Testis (tissue), 3 donors: Measurements from ENCODE around the gene TBC1D13. TPM values are rescaled to one million over a fixed set of nuclear protein-coding genes. Genes with fewer than 3 reads are reported as not detected.

ENCODE experiments used
- DNase-seq: peaks from one replicate; pipeline ENCODE4 v3.0.0-alpha.2; 2019
- H3K27ac ChIP-seq, 2 donors: fragments of 200-600 bp; sonication (generic); one replicate each; pipeline ENCODE4 v1.5.1; 2019
- H3K27me3 ChIP-seq: fragments of 200-600 bp; sonication (generic); one replicate; pipeline ENCODE4 v1.5.1; 2019
- H3K36me3 ChIP-seq: fragments of 200-600 bp; sonication (generic); one replicate; pipeline ENCODE4 v1.5.1; 2017; ENCODE audit warnings: low read depth; ENCODE audit errors: missing control alignments
- H3K4me1 ChIP-seq: fragments of 200-600 bp; sonication (generic); one replicate; pipeline ENCODE4 v1.5.1; 2019
- H3K4me3 ChIP-seq, 2 donors: fragments of 200-600 bp; sonication (generic); one replicate each; pipeline ENCODE4 v1.5.1; 2017 to 2019
- H3K9me3 ChIP-seq: fragments of 200-600 bp; sonication (generic); one replicate; pipeline ENCODE4 v1.5.1; 2017
- CTCF ChIP-seq, 3 experiments: fragments of 450-650 bp in 2 of 3; fragments of 200-600 bp in 1 of 3; sonication (generic) in 1 of 3; IDR thresholded peaks; one replicate each; pipeline ENCODE4 v1.5.1; 2016 to 2019; ENCODE audit warnings: antibody characterized with exemption in 3 of 3, mild to moderate bottlenecking in 2 of 3, moderate library complexity in 1 of 3
- POLR2A ChIP-seq: fragments of 450-650 bp; IDR thresholded peaks from one replicate; pipeline ENCODE4 v1.6.1; 2017; ENCODE audit warnings: antibody characterized with exemption, mild to moderate bottlenecking, moderate library complexity
- WGBS, 2 donors: methylation state at CpG; one replicate each; pipeline ENCODE4 v1.1.5; 2018; 5-methylcytosine and 5-hydroxymethylcytosine counted together
- intact Hi-C: fragments of 100-400 bp; cut with DNase I; formaldehyde crosslinking; loops from one replicate; pipeline ENCODE4 v1.15.1; 2023; ENCODE audit warnings: low total_unique reads
- polyA plus RNA-seq: library from polyadenylated mRNA; stranded (reverse); fragments of 350-450 nt; fragmentation: Illumina TruSeq; extraction: RNeasy Lipid Tissue Mini Kit (QIAGEN cat#74804); gene quantifications from one replicate; pipeline ENCODE4 v1.2.3, GENCODE V29; 2014; ENCODE audit warnings: low read depth, low replicate concordance; ENCODE audit not compliant: insufficient read depth
- total RNA-seq, 2 donors: library from RNA; depleted of rRNA; stranded (reverse); fragments of >200 nt; gene quantifications; one replicate each; pipeline ENCODE4 v1.2.3, GENCODE V29; 2016

TBC1D13 gene
- total and polyA plus RNA-seq, 3 donors from 2014 or later, result 14.3 to 15.7 (median 15.5) TPM

- intact Hi-C loops, result no loop called here
- Histone ChIP-seq H3K4me1 (no peaks in the 10 kb centered on the region), H3K9me3 (no peaks in the 10 kb centered on the region), H3K4me3 (no peak overlapping the region), H3K36me3 (no peaks in the 10 kb centered on the region), H3K27me3 (no peaks in the 10 kb centered on the region), H3K27ac (no peak overlapping the region)
- DNase-seq, result no peak
- 87 to 89% methylated on average over 21 to 23 of the region's 24 CpGs for WGBS, 2 donors
- TF ChIP-seq POLR2A (no peak), CTCF (IDR thresholded peaks at IDR 0.05) (no peak)
These were observed 33.9 kb downstream of the TBC1D13 start for GRCh38 chr9:128820665-128821583.

- intact Hi-C loops, result no loop called here
- H3K4me1 ChIP-seq, result no peaks in the 10 kb centered on the region
- H3K27ac ChIP-seq, result no peak overlapping the region
- no peaks in the 10 kb centered on the region for H3K9me3 ChIP-seq
- 88 to 94% methylated on average over 9 to 16 of the region's 16 CpGs for WGBS, 2 donors
- no peak for DNase-seq
- no peaks in the 10 kb centered on the region for H3K27me3 ChIP-seq
- H3K4me3 ChIP-seq, result no peak overlapping the region
- H3K36me3 ChIP-seq, result no peaks in the 10 kb centered on the region
- TF ChIP-seq POLR2A (no peak), CTCF (IDR thresholded peaks at IDR 0.05) (no peak)
These were observed 34.7 kb downstream of the TBC1D13 start for GRCh38 chr9:128821584-128822406.

GRCh38 chr9:128822407-128823042, 35.5 kb downstream of the TBC1D13 start:
- no peak overlapping the region for H3K4me3 ChIP-seq
- 70 to 91% methylated on average over 9 to 22 of the region's 22 CpGs for WGBS, 2 donors
- intact Hi-C loops, result no loop called here
- H3K9me3 ChIP-seq, result no peaks in the 10 kb centered on the region
- no peak for TF ChIP-seq POLR2A
- no peak for TF ChIP-seq CTCF (IDR thresholded peaks at IDR 0.05)
- DNase-seq, result no peak
- H3K27ac ChIP-seq, result no peak overlapping the region
- no peaks in the 10 kb centered on the region for H3K4me1 ChIP-seq
- H3K36me3 ChIP-seq, result no peaks in the 10 kb centered on the region
- no peaks in the 10 kb centered on the region for H3K27me3 ChIP-seq

- Histone ChIP-seq H3K27me3 (no peaks in the 10 kb centered on the region), H3K4me1 (peaks cover under 1% of the 10 kb centered on the region), H3K9me3 (no peaks in the 10 kb centered on the region), H3K27ac (no peak overlapping the region), H3K36me3 (no peaks in the 10 kb centered on the region), H3K4me3 (no peak overlapping the region)
- WGBS, 2 donors, result 91% methylated on average over 18 of the region's 19 CpGs; no CpG with 5 or more reads in 1 of the 2 donors
- DNase-seq, result no peak
- TF ChIP-seq CTCF (IDR thresholded peaks at IDR 0.05), result no peak
- intact Hi-C loops, result no loop called here
These were observed 36.4 kb downstream of the TBC1D13 start for GRCh38 chr9:128823362-128823902.
